Amniotic epithelial cell (primary cell): ENCODE results near the gene NHLRC2.
A peak's percentile ranks its signal among the peaks of the same experiment; 100 is the strongest.

Experiments used
- DNase-seq: peaks from one replicate; pipeline ENCODE4 v3.0.0-alpha.2; 2010; ENCODE audit warnings: low read depth

Gene NHLRC2

DNA sequence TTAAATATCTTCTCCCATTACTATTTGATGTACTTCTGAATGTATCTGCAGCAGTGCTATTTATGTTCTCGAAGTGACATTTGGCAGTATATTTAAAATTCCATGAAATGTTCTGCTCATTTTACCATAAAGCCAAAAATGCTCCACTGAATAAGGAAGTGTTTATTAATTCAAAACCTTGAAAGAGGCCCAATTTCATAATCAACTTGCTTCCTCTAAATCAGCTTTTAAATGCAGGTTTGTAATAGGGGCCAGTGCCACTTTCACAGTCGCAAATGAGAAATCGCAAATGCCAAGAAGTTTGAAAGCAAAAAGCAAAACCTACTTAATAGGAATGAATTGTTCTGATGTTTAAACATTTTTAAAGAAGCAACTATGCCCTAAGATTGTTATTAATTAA is 11.4 kb downstream of the NHLRC2 start:
- DNase-seq = no peak

DNA sequence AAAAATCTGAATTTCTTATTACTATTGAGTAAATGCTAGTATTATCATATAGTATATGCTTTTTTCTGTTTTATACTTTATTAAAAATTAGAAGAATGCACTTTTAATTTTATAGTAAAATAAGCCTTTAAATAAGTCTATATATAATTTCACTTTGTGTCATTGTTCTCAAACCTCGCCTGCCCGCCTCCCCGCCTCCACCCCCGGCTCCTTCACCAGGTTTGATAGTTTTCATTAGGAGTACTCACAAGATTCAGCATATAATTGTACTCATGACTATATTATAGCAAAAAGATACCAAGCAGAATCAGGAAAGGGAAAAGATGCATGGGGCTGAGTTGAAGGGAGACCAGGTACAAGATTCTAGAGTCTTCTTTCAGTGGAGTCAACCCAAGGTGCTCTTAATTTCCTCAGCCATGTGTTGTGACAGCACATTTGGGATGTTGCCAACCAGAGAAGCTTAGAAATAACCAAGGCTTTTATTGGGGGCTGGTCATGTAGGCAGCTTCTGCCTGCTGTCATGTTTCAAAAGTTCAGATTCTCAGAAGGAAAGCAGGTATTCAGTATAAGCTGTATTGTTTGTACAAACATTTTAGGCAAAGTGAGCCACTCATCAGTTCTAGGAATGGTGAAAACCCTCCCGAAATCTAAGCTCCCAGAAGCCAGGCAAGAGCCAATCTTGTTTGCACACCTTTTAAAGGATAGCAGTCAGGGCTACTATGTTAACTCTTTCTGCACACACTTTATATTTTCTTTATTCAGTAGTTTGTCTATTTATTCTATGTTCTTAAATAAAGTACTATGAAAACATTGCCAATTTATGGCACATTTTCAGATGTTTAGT is 12.3 kb downstream of the NHLRC2 start:
- no peak for DNase-seq

DNA sequence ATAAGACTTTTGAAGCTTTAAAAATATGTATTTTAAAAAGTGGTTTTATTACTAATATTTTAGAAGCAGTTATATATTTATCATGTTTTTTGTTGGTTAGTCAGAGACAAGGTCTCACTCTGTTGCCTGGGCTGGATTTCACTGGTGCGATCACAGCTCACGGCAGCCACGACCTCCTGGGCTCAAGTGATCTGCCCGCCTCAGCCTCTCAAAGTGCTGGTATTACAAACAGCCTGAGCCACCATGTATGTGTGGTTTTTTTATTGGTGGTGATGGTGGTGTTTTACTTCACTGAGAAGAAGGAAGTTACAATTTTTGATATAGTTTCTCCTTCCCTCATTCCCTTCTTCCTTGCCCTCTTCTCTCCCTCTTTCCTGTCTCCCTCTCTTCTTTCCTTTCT is 13.4 kb downstream of the NHLRC2 start:
- no peak for DNase-seq

DNA sequence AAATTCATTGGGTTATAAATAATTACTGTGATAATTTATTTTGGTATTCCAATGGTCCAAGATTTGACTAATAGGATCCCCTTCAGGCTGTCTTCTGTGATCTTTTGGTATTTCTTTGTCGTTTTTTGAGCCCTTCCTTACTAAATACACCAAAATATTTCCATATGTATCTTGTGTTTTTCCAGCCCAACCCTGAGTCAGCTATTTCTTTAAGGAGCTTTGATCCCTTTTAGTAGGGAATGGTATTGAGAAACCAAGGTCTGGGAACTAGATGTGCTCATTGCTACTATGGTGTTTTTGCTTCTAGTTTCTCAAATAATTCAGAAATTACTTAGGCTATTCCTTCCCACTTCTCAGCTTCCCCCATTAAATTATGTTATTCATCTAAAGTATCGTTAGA is 15.3 kb downstream of the NHLRC2 start:
- DNase-seq = no peak

DNA sequence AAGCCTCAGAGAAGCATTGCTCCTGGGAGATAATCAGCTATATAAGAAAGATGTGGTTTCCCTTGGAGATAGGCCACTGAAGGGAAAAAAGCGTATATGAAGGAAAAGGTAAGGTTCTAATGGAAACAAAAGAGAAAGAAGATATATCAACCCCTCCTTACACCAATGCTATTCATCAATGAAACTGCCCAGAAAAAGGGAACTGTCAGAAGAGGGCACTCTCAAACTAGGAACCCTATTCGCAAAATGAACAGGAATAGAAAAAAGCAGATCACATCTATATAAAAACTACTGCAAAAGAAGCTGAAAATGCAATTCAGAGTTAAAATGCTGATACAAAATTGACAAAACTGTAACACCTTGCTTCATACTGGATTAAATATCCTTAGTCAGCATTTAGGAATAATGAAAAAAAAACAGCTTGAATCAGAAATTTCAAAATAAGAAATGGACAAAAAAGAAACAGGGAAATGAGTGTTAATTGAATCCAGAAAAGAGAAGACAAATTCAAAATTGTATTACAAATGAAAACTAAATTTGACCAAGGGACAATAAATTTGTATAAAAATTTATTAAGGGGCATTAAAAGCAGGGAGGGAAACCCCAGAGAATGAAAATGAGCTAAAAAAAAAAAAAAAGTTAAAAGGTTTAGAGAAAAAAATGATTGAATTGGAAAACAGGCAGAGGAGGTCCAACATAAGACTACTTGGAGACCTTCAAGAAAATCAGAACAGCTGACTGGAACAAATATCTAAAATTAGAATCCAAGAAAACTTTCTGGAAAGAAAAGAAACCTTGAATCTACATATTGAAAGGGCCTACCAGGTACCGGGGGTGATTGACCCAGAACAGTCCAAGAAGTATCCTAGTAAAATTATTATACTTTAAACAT is 17.9 kb downstream of the NHLRC2 start:
- peak; percentile 29 for DNase-seq

DNA sequence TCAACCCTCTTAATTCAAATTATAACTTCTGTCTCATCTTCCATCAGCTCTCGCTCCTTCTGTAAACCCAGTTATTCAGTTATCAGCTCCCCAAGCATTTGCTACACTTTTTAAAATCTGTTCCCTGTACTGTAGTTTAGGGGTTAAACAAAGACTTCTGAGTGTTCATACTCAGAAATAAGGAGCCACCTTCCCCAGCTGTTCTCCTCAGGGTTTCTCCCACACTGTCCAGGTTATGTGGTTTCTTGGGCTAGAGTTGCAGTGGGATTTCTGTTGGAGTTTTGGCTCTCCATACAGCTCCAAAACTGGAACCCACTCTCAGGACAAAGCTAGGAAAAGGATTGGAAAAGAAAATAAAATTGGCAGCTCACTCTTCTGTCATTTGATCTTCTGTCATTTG is 20.8 kb downstream of the NHLRC2 start:
- no peak for DNase-seq

DNA sequence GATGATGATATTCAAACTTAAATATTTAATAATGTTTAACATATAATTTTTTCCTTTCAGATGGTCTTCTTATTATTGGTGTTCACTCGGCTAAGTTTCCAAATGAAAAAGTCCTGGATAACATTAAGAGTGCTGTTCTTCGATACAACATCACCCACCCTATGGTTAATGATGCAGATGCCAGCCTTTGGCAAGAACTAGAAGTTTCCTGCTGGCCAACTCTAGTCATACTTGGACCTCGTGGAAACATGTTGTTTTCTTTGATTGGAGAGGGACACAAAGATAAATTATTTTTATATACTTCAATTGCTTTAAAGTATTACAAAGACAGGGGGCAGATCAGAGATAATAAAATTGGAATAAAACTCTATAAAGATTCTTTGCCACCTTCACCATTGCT is 22.0 kb downstream of the NHLRC2 start:
- no peak for DNase-seq

DNA sequence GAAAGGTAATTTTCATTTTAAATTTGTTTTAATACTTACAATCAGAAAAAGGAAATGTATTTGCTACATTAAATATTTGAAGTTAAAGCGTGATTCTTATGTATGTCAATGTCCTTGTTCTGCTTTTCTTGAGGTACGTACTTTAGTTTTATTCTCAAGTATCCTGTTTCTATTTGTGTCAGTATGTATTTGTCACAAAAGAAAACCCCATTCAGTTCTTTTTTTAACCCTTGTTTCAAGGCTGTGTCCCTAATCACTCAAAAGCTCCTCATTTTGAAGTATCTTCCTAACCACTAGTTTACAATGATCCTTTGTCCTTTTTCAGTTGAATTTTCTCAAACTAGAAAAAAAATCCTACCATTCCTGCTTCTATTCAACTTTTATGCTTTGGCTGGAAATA is 25.2 kb downstream of the NHLRC2 start:
- DNase-seq = no peak

DNA sequence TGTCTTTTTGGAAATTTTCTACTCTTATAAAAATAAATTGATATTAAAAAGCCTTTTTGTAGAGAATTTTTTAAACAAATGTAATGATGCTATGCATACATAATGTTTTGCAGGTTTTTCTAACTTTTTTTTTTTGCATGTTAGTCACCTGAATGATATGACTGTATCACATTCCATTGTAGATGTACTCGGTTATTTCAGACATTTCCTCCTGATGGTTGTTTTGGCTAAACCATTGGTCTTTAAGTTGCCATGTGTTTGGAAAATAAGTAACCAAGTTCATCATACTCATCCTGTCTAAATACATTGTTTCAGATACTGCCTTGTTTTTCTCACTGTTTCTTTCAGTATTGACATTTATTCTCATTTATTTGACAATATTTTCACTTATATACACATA is 25.8 kb downstream of the NHLRC2 start:
- peak; percentile 25 for DNase-seq

DNA sequence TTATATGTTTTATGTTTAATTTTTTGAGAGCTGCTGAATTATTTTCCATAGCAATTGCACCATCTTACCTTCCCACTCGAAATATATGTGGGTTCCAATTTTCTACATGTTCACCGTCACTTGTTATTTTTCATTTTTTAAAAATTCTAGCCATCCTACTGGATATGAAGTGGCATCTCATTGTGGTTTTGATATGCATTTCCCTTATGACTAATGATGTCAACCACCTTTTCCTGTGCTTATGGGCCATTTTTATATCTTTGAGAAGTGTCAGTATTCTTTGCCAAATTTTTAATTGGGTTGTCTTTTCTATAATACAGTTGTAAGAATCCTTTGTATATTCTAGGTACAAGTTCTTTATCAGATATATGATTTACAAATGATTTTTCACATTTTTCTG is 27.8 kb downstream of the NHLRC2 start:
- DNase-seq = no peak

DNA sequence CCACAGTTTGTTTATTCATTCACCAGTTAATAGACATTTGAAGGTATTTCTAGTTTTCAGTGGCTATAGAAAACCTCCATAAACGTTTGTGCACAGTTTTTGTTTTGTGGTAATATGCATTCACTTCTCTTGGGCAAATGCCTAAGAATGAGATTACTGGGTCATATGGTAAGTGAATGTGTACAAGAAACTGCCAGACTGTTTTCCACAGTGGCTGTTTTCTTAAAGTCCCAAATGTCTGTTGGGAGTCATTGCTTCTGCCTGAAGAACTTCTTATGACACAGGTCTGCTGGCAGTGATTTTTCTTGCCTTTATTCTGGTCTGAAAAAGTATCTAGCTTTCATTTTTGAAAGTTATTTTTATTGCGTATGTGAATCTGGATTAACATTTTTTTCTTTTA is 35.5 kb downstream of the NHLRC2 start:
- no peak for DNase-seq

DNA sequence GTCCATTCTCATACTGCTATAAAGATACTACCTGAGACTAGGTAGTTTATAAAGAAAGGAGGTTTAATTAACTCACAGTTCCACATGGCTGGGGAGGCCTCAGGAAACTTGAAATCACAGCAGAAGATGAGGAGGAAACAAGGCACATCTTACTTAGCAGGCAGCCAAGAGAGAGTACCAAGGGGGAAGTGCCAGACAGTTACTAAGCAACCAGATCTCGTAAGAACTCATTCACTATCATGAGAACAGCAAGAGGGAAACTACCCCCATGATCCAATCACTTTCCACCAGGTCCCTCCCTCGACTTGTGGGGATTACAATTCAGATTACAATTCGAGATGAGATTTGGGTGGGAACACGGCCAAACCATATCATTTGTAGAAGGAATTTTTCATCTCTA is 36.3 kb downstream of the NHLRC2 start:
- peak; percentile 33 for DNase-seq

DNA sequence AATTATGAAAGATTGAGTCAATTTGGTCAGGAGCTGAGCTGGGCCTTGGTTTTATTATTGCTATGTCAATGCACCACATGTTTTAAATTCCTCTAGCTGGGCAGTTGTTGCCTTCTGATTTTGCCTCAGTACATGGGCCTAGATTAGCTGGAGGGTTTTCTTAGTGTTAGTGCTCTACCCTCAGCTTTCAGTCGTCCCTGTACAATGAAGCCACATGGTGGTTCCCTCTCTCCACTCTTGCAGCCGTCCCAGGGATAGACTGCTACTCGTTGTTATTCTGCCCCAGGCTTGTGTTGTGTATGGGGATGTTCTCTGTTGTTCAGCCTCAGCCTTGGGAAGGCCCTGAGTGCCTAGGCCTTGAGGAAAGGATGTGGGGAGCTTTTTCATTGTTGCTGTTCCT is 37.0 kb downstream of the NHLRC2 start:
- DNase-seq = no peak

DNA sequence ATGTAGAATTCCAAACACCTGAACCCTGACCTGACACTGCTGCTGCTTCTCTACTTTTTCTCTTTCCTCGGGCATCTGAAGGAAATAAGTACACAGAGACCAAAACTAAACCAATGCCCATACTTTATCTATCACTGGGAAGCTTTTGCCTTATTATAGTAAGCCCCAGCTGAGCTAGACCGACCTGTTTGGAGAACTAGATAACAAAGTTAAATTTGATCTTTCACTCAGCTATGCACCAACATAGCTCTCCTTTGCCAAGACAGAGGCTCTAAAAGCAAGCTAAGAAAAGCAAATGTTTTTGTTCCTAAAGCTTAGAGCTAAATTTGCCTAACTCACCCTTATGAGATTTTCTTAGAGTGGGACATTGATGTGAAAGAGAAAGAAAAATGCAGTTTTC is 39.1 kb downstream of the NHLRC2 start:
- DNase-seq = no peak

DNA sequence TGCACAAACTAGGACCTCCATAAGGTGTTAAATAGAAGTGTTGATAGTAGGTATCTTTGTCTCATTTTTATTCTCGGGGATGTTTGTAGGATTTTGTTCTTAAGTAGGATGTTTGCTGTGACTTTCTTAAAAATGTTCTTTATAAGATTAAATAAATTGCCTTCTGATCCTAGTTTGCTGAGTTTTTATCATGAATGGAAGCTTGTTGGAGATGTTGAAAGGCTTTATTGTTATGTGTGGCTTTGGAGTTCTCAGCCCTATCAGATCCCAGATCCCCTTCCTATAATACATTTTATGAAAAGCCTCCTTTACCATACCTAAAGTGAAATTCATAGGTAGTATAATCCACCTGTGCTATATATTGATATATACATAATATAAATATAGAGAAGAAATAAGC is 40.1 kb downstream of the NHLRC2 start:
- no peak for DNase-seq

DNA sequence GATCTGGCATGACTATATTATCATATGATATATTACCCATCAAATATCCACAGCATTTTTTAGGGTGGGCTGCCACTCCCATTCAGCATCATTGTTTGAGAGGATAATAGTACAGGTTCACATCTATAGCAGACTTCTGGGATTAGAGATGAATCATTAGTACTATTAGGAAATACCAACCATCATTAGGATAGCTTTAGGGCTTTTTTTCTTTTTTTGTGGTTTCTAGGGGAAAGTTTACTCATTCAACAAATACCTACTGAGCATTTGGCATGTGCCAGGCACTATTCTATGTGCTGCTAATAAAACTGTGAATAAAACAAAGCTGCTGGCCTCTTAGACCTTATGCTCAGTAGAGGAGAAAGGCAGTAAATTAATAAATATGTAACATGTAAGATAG is 40.6 kb downstream of the NHLRC2 start:
- DNase-seq = peak; percentile 79

DNA sequence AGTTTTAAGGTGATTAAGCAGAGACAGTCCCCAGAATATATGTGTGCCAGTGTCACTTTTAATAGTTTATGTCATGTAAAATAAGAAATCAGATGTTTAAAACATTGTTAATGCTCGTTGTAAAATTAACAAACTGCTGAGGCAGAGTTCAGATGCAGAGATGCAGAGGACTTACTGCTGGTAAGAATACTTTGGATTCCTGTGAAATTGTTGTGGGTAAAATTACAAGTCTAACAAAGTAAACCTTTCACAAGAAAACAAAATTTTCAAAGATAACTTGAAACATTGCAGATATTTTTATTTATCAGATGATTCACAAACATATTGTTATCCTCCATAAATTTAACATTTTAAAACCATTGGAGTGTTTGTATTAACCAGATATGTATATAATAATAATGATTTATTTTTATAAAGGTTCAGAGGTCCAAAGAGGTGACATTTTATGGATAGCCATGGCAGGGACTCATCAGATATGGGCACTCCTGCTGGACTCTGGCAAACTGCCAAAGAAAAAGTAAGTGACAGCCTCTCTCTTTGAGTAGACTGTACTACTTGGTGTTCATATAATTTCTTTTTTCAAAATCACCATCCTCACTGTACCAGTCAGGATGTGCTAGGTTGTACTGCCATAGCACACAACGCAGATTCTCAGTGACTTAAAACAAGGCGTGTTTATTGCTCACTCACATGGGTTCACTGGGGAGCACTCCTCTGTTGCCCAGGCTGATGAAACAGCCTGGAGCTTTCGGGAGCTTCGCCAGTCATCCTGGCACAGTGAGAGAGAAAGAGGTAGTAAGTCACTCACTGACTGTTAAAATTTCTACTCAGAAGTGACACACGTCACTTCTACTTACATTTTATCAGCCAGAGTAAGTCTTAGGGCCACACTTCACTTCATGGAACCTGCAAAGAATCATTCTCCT is 43.5 kb downstream of the NHLRC2 start:
- DNase-seq = peak; percentile 44

DNA sequence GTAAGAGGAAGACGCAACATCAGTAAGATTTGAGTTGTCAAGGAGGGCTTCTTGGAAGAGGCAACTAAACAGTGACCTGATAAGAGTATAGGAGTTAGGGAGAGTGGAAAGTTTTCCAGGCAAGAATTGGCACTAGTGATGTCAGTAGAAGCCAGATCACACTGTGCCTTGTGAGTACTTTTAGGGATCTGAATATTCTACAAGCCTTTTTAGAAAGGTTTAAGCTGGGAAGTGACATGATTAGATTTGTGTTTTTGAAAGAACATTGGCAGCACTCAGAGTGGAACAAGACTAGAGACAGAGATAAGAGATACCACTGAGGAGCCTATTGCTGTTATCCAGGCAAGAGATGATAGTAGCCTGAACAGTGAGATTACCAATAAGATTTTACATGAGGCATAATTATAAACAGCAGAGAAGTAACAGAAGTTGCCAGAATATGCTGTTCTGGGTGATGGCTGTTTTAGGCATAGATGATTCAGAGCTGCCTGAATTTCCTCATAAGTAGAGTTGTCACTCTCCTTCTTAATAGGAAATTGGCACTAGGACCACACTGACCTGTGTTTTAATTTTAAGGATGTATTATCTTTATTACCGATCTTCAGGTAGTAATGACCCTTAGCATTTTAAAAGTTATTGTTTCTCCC is 45.6 kb downstream of the NHLRC2 start:
- DNase-seq = peak; percentile 10

DNA sequence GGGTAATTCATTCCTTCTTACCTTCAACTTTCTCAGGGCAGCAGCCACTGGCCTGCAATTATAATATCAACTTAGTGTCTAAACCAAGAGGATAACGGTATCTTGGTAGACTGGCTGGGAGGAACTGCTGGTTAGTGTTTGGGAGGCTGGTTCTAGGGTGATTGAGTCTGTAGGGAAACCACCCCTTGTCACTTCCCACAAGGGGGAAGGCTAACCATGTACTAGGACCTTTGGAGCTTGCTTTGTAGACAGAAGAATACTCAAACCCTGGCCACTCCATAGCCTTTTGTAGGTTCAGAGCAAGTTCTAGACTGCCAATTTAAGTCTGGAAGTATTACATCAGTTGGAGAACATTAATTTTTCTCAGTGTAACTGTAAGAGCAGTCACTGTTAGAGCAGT is 51.3 kb downstream of the NHLRC2 start:
- no peak for DNase-seq

DNA sequence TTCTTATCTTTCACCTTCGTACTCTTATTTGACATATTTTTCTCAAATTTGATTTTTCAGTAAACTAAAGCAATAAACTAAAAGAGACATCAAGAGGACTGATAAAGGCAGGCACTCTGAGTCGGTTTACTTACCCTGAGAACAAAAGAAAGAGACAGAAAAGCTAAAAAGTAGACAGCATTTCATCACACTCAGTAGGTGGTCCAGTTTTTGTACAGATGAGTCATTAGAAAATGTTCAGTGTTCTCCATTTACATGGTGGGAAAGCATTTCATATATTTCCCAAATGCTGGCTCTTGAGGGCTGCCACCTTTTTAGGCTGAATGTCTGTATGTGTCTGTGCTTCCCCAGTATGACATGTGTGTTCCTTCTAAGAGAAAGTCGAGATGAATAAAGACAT is 52.7 kb downstream of the NHLRC2 start:
- DNase-seq = peak; percentile 73

DNA sequence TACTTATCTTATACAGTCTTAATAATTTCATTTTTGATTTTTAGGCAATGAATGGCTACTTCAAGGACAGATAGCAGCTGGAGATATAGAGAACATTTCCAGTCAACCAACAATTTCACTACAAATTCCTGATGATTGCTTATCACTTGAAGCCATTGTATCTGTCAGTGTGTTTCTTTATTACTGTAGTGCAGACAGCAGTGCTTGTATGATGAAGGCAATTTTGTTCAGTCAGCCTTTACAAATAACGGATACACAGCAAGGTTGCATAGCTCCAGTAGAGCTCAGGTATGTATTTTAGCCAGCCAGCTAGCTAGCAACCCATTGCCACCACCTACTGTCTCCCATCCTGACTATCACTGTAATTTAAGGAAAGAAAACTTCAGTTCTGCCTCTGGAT is 53.8 kb downstream of the NHLRC2 start:
- DNase-seq = no peak

DNA sequence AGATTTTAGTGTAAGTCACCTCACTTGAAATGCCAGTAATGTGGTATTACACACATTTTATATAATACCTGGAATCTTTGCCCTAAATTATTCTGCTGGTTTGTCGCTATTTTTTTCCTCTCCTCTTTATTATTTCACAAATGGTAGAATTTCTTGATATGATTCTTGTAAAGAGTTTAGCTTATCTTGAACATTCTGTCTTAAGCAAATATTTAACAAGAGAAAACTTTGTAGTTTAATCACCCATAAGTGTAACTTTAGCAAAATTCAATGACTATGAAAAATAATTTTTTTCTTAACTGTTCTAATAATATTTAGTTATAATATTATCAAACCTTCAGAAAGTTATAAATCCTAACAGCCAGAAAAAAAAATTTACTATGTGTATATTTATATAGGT is 56.7 kb downstream of the NHLRC2 start:
- DNase-seq = no peak
